ENCODE measurements around the gene TMEM273.

The TMEM273 gene

GRCh38 chr10:49187950-49188761 is at the start of gene TMEM273:
TSS of gene TMEM273 (minus strand) at chr10:49188391. CDS start at chr10:49188336, 55 bp downstream.
- no peak for DNase-seq

- DNase-seq, result no peak
These were observed 49.8 kb upstream of the TMEM273 start for GRCh38 chr10:49237985-49238384.

DNA sequence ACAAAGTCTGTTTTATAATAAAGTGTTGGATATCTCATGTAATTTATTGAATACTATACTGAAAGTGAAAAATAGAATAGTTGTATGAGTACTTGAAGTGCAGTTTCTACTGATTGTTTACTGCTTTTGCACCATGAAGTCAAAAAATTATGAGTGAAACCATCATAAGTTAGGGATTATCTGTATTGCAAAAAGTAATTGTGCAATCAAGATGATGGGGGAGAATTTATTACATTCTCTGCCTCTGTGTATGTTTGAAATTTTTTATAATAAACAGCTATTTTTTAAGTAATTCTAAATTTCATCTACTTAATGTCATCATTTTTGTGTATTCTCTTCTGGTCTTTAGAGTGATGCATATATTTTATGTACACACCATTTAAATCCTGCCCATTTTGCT is 47.2 kb upstream of the TMEM273 start:
- no peak for DNase-seq

DNA sequence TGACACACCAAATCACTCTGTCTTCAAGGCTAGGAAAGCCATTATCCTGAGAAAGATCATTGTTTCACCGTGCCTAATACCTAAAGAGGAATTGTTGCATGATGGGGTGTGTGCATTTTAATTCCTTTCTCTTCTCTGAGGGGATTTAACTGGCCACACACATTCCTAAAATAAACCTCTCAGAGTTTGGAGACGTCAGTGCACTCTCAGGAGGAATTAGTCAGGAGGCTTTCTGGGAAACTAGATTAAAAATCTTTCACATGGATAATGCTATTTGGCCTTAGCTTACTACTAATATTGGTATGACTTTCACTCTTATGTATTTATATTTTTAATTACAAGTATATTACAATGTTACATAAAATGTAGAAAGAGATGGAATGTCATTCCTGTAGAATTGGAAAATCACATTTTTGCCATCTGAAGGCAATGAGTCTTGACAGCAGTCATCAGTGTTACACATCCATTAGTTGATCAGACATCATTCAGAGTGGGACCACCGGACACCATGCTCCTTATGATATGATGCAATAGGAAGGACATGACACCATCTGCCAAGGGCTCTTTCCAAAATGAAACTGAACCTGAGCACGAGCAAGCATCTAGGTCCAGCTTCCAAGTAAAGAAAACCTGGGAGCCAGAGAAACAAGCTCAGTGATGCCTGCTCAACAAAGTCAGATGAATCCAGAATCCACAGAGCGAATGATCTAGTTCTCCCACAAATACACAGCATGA is 43.1 kb upstream of the TMEM273 start:
- no peak for DNase-seq

DNA sequence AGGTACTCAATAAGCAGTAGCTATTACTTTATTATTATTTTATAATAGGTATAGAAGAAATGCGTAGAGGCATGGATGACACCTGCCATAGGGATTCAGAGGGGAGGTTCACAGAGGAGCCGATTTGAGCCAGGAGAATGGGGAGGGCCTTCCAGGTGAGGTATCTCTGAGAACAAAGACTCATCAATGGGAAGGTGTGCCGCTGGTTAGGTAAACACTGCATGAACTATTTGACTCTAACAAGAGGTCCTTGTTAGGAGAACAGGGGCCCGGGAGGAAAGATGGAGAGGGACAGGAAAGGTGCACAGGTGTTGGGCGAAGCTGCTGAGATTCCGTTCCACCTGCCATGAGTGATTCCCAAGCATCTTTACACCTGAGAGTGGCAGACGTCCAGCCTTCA is 41.8 kb upstream of the TMEM273 start:
- no peak for DNase-seq

DNA sequence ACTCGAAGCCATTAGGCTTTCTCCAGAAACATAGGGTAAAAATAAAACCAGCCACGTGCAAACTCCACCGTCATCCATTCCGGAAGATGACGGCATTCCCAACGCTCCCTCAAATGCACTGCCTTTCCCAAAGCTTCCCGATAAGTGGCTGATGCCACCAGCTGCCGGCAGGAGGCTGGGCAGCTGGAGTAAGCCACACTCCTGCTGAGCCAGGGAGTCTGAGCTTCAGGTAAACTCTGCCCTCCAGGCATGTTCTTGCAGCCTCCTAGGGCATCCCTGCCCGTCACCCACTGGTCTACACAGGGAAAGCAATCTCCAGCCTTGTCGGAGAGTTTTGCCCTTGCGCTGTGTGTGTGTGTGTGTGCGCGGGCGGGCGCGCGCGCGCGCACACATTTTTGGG is 40.5 kb upstream of the TMEM273 start:
- no peak for DNase-seq

- DNase-seq, result no peak
These were observed 39.2 kb upstream of the TMEM273 start for GRCh38 chr10:49227406-49227805.

DNA sequence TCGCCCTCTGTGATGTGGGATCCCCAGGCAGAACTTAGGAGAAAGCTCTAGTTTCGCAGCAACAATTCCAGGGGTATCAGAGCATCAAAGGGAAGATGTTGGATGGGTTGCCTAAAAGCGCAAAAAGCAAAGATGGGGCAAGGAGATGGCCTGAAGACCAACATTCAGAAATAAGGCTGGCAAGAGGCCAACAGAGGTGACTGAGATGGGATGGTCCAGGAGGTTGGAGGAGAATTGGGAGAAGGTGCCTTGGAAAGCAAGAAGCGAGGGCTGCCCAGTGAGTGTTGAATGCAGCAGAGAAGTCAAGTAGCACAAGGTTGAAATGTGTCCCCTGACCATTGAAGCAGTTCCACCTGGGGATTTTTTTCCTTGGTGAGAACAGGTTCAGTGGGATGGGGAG is 38.4 kb upstream of the TMEM273 start:
- DNase-seq, result no peak

GRCh38 chr10:49225218-49225876 is 37.2 kb upstream of the TMEM273 start:
- DNase-seq, result no peak

DNA sequence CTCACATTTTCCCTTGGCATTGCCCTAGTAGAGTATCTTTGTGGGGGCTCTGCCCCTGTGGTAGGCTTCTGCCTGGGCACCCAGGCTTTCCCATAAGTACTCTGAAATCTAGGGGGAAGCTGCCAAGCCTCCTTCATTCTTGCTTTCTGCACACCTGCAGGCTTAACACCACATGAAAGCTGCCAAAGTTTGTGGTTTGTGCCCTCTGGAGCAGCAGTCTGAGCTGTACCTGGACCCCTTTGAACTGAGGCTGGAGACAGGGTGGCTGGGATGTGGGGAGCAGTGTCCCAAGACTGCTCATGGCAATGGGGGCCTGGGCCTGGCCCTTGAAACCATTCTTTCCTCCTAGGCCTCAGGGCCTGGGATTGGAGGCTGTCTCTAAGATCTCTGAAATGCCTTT is 35.0 kb upstream of the TMEM273 start:
- no peak for DNase-seq

DNA sequence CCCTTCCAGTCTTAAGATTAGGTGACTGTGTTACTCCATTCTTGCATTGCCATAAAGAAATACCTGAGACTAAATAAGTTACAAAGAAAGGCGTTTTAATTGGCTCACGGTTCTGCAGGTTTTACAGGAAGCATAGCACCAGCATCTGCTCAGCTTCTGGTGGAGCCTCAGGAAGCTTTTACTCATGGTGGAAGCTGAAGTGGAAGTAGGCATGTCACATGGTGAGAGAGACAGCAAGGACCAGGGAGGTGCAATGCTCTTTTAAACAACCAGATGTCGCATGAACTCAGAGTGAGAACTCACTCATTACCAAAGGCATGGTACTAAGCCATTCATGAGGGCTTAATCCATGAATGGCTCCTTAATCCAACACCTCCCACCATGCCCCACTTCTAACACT is 34.0 kb upstream of the TMEM273 start:
- DNase-seq, result no peak

DNA sequence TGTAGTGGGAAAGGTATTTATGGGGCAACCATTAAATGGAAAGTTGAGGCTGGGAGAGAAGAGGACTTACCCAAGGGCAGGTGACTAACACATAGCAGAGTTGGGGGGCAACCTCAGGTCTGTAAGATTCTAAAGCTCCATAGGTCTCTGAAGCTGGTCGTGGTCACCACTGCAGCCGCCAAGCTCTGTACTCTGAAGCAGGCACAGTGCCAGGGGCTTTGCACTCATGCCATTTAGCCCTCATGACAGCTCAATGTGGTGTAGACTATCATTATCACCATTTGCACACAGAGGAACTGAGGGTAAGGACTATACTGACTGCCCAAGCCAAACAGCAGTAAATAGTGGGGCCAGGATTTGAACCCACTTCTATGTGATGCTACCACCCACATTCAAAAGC is 32.5 kb upstream of the TMEM273 start:
- DNase-seq, result no peak

GRCh38 chr10:49220031-49220430 is 31.8 kb upstream of the TMEM273 start:
- DNase-seq, result no peak

DNA sequence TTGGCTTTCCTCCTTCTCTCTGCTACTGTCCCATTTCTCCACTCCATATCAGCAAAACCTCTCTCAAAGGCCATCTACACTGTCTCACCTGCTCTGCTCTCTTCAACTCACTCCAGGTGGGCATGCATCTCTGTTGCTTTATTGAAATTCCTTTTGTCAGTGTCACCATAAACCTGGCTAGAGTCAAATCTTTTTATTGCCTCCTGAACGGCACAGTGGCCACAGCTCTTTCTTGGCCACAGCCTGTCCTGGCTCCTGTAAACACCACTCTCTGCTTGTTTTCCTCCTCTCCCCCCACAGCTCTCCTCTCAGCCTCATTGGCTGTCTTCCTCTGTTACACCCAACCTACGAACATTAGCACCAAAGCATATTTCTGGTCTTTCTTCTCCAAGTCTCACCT is 31.1 kb upstream of the TMEM273 start:
- DNase-seq, result no peak

- no peak for DNase-seq
These were observed 30.3 kb upstream of the TMEM273 start for GRCh38 chr10:49218480-49218879.

- no peak for DNase-seq
These were observed 29.5 kb upstream of the TMEM273 start for GRCh38 chr10:49217645-49218044.

GRCh38 chr10:49213211-49213610 is 25.0 kb upstream of the TMEM273 start:
- DNase-seq, result no peak

DNA sequence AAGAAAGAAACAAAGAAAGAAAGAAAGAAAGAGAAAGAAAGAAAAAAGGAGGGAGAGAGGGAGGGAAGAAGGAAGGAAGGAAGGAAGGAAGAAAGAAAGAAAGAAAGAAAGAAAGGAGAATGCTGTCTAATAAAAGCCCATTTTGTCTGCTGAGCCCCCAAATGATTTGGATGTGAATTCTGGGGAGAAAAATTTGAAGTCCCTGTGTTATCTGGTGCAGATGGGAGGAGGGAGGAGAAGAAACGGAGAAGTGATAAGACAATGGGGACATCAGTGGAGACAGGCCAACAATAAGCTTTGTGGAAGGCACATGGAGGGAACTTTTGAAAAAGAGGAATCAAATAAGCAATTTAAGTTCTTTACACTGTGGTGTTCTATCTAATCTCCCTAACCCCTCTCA is 24.6 kb upstream of the TMEM273 start:
- DNase-seq, result no peak

DNA sequence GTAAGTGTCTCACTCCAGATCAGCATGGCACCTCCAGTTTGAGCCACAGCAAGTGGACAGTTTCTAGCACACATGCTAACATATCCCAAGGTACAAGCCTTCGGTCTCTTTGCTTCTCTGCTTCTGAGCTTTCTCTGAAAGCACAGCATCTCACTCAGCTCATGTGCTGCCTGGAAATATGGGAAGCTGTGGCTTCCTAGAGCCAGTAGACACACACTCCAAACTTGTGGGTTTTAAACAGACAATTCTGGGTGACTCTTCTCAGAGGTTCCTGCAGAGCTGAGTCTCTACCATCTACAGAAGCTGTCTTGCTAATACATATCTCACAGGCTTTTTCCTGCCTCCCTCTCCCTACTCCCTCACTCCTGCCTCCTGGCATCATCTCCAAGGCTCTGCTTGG is 23.9 kb upstream of the TMEM273 start:
- no peak for DNase-seq

- no peak for DNase-seq
These were observed 20.8 kb upstream of the TMEM273 start for GRCh38 chr10:49208996-49209395.

DNA sequence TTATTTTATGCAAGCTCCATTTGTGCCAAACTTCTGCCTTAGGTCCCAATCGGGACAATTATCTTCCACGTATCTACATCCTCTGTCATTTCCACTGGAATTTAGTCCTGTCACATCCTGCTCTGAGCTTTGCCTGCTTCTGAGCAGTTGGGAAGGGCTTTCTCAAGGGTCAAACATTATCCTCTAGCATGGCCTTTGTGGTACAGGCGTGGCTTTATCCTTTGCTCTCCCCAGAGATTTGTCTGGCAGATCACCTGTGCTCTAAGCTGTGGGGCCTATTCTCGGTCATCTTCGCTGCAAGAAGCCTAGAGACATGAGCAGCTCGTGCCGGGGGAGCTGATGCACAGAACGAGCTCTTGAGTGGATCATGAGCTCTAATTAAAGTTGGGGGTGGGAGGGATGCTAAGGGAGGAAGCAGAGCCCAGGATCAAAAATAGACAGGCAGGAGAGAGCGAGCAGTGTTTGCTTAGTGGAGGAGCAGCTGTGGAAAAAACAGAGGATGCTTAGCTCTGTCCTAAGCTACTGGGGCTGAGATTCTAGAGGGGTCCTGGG is 19.8 kb upstream of the TMEM273 start:
- DNase-seq, result no peak

DNA sequence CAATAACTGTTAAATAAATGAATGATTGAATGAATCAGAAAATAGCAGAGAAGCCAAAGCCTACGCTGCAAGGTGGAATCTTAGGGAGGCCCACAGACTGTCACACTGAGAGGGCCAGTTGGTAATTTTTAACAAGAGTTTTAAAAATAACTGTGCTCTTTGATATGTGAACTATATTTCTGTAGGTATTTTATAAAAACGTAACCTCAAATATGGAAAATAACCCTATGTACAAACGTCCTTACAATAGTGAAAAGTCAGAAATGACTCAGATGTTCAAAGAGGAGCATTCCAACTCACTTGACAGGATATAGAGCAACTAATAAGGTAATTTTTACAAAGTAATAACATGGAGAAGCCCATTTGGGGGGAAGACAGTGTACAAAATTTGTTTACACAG is 18.9 kb upstream of the TMEM273 start:
- no peak for DNase-seq

- DNase-seq, result no peak
These were observed 17.0 kb upstream of the TMEM273 start for GRCh38 chr10:49205206-49205605.

DNA sequence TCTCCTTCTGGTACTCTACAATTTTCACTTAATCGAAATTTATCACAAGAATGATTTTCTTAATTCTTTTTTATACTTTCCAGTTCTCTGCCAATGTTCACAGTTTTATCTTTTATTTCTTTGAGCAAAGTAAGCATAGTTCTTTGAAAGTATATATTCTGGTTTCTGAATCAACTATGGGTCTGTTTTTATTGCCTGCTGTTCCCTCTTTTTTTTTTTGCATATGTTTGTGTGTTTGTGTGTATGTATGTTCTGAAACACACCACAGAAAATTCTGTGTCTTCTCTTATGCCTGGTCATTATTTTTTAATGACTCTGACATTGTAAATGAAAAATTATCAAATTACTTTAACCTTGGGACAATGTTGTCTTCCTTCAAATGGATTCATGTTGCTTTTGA is 15.9 kb upstream of the TMEM273 start:
- DNase-seq, result no peak
